H1 (cell line): ENCODE data around the gene ZNF609. TPM values are rescaled to one million over a fixed set of nuclear protein-coding genes. Genes with fewer than 3 reads are reported as not detected.

Experiments
- CTCF ChIA-PET: fragments of 300-600 bp; sonication (Branson Sonifier 250); formaldehyde crosslinking; loops from one replicate; lab custom pipeline; 2021; ENCODE audit not compliant: partially characterized antibody; lab: Charles Lee
- POLR2A ChIA-PET: fragments of 300-600 bp; sonication (Branson Sonifier 250); formaldehyde crosslinking; loops from one replicate; lab custom pipeline; 2021; ENCODE audit warnings: inconsistent platforms; ENCODE audit not compliant: partially characterized antibody; lab: Charles Lee
- DNase-seq, 2 experiments: peaks; one replicate each; pipeline versions ENCODE4 v3.0.0 to v3.0.0-alpha.2; 2010 to 2022; ENCODE audit warnings: low spot score in 2 of 2, low read depth in 1 of 2, mixed read lengths in 1 of 2
- FAIRE-seq: peaks from 2 replicates; lab custom pipeline; 2011; peaks lifted over from hg19 to GRCh38; lab: Jason Lieb, UNC
- H2AFZ ChIP-seq: 2 replicates; pipeline ENCODE4 v1.8.1; 2012; ENCODE audit warnings: low read length, inconsistent platforms
- H2AK5ac ChIP-seq: 2 replicates; pipeline ENCODE4 v1.6.1; 2013; ENCODE audit warnings: low read depth, low read length
- H2BK120ac ChIP-seq: replicated peaks from 2 replicates; pipeline ENCODE3; 2013; ENCODE audit warnings: low read depth, low read length, inconsistent platforms
- H2BK12ac ChIP-seq: 2 replicates; pipeline ENCODE4 v1.6.1; 2013; ENCODE audit warnings: low read depth, low read length
- H2BK15ac ChIP-seq: 2 replicates; pipeline ENCODE4 v1.6.1; 2013; ENCODE audit warnings: low read length
- H2BK20ac ChIP-seq: 2 replicates; pipeline ENCODE4 v1.6.1; 2013; ENCODE audit warnings: low read length
- H2BK5ac ChIP-seq: 2 replicates; pipeline ENCODE4 v1.6.1; 2013; ENCODE audit warnings: low read depth, low read length
- H3K14ac ChIP-seq: 2 replicates; pipeline ENCODE4 v1.6.1; 2013; ENCODE audit warnings: inconsistent platforms; ENCODE audit not compliant: insufficient read length
- H3K18ac ChIP-seq: 2 replicates; pipeline ENCODE4 v1.6.1; 2013; ENCODE audit warnings: low read length; ENCODE audit errors: extremely low read depth
- H3K23ac ChIP-seq: 2 replicates; pipeline ENCODE4 v1.6.1; 2013; ENCODE audit warnings: inconsistent platforms; ENCODE audit not compliant: insufficient read length
- H3K23me2 ChIP-seq: 2 replicates; pipeline ENCODE4 v1.6.1; 2013; ENCODE audit warnings: low read depth, low read length
- H3K27ac ChIP-seq: 2 replicates; pipeline ENCODE4 v1.6.1; 2011; ENCODE audit warnings: low read depth, low read length, inconsistent platforms
- H3K27me3 ChIP-seq, 4 experiments: replicated peaks in 1 of 4; 1 replicate in 1 of 4; 2 replicates in 3 of 4; pipeline versions ENCODE4 v1.6.1 to v1.8.1; 2011 to 2013; ENCODE audit warnings: low read length in 3 of 4, mild to moderate bottlenecking in 3 of 4, inconsistent platforms in 2 of 4, mixed read lengths in 2 of 4, moderate library complexity in 1 of 4; ENCODE audit not compliant: control insufficient read depth in 3 of 4, insufficient read depth in 3 of 4; ENCODE audit errors: extremely low read depth in 1 of 4
- H3K36me3 ChIP-seq, 4 experiments: 2 replicates each; pipeline versions ENCODE4 v1.6.1 to v1.8.1; 2011 to 2013; ENCODE audit warnings: mild to moderate bottlenecking in 4 of 4, low read length in 3 of 4, moderate library complexity in 2 of 4, control low read depth in 1 of 4, inconsistent platforms in 1 of 4; ENCODE audit not compliant: insufficient read depth in 4 of 4, control insufficient read depth in 2 of 4
- H3K4ac ChIP-seq: replicated peaks from 2 replicates; pipeline ENCODE3; 2013; ENCODE audit warnings: low read length, low read depth, mixed read lengths, inconsistent platforms; ENCODE audit not compliant: insufficient read length
- H3K4me1 ChIP-seq, 4 experiments: replicated peaks in 1 of 4; 1 replicate in 1 of 4; 2 replicates in 3 of 4; pipeline versions ENCODE4 v1.6.1 to v1.8.1; 2011 to 2013; ENCODE audit warnings: low read length in 3 of 4, inconsistent platforms in 2 of 4, mixed read lengths in 1 of 4; ENCODE audit not compliant: insufficient read depth in 4 of 4, control insufficient read depth in 3 of 4
- H3K4me2 ChIP-seq, 2 experiments: 2 replicates each; pipeline versions ENCODE4 v1.6.1 to v1.8.1; 2011 to 2013; ENCODE audit warnings: low read depth in 2 of 2, low read length in 2 of 2, control low read depth in 1 of 2, inconsistent platforms in 1 of 2, mild to moderate bottlenecking in 1 of 2; ENCODE audit not compliant: insufficient read depth in 1 of 2
- H3K4me3 ChIP-seq, 4 experiments: fragments of 200-600, 300-600 bp in 1 of 4; sonication (generic), shearing (Covaris generic), sonication (Bioruptor Twin) in 1 of 4; 2 replicates each; pipeline versions ENCODE4 v1.5.1 to v1.8.1; 2011 to 2016; ENCODE audit warnings: low read length in 4 of 4, low read depth in 3 of 4, control low read depth in 2 of 4, inconsistent platforms in 2 of 4, mild to moderate bottlenecking in 2 of 4, mixed read lengths in 1 of 4, moderate library complexity in 1 of 4; ENCODE audit not compliant: insufficient read depth in 2 of 4; ENCODE audit errors: extremely low read depth in 1 of 4
- H3K56ac ChIP-seq: replicated peaks from 2 replicates; pipeline ENCODE3; 2013; ENCODE audit warnings: low read depth, mild to moderate bottlenecking, mixed read lengths, low read length, inconsistent platforms; ENCODE audit not compliant: insufficient read length
- H3K79me1 ChIP-seq: 2 replicates; pipeline ENCODE4 v1.6.1; 2013; ENCODE audit warnings: low read depth, low read length, control low read depth
- H3K79me2 ChIP-seq, 2 experiments: 2 replicates each; pipeline versions ENCODE4 v1.6.1 to v1.8.1; 2012 to 2013; ENCODE audit warnings: low read length in 2 of 2, mild to moderate bottlenecking in 2 of 2, inconsistent platforms in 1 of 2; ENCODE audit not compliant: insufficient read depth in 2 of 2, control insufficient read depth in 1 of 2
- H3K9ac ChIP-seq, 4 experiments: replicated peaks in 1 of 4; 1 replicate in 1 of 4; 2 replicates in 3 of 4; pipeline versions ENCODE4 v1.6.1 to v1.8.1; 2011 to 2013; ENCODE audit warnings: low read depth in 3 of 4, low read length in 3 of 4, control low read depth in 2 of 4, mild to moderate bottlenecking in 2 of 4, moderate library complexity in 2 of 4, inconsistent platforms in 1 of 4; ENCODE audit errors: extremely low read depth in 1 of 4
- H3K9me3 ChIP-seq, 2 experiments: 2 replicates each; pipeline versions ENCODE4 v1.6.1 to v1.8.1; 2012 to 2013; ENCODE audit warnings: mild to moderate bottlenecking in 2 of 2, moderate library complexity in 2 of 2, control low read depth in 1 of 2, inconsistent platforms in 1 of 2, low read depth in 1 of 2, low read length in 1 of 2, mixed read lengths in 1 of 2; ENCODE audit not compliant: insufficient read depth in 2 of 2
- H4K20me1 ChIP-seq, 2 experiments: replicated peaks in 1 of 2; 2 replicates each; pipeline versions ENCODE3 to v1.8.1; 2011 to 2013; ENCODE audit warnings: inconsistent platforms in 2 of 2, low read length in 2 of 2, mild to moderate bottlenecking in 1 of 2; ENCODE audit not compliant: insufficient read depth in 2 of 2, control insufficient read depth in 1 of 2
- H4K5ac ChIP-seq: 2 replicates; pipeline ENCODE4 v1.6.1; 2013; ENCODE audit warnings: low read length, low read depth, mixed read lengths, inconsistent platforms; ENCODE audit not compliant: insufficient read length
- H4K8ac ChIP-seq: 2 replicates; pipeline ENCODE4 v1.8.0; 2013; ENCODE audit warnings: mild to moderate bottlenecking, moderate library complexity, low read length, inconsistent platforms; ENCODE audit not compliant: insufficient read depth; ENCODE audit errors: extremely low read depth
- H4K91ac ChIP-seq: replicated peaks from 2 replicates; pipeline ENCODE3; 2013; ENCODE audit warnings: low read length, mixed read lengths, inconsistent platforms; ENCODE audit not compliant: insufficient read length
- ATF2 ChIP-seq: IDR thresholded peaks from 2 replicates; pipeline ENCODE4 v1.6.1; 2012; ENCODE audit warnings: low read length, inconsistent platforms
- MAX ChIP-seq: IDR thresholded peaks from 2 replicates; pipeline ENCODE4 v1.6.1; 2012; ENCODE audit warnings: inconsistent platforms
- RAD21 ChIP-seq, 2 experiments: IDR thresholded peaks in 1 of 2; conservative IDR thresholded peaks in 1 of 2; 2 replicates each; pipeline ENCODE4 v1.6.1; 2011; ENCODE audit warnings: low read depth in 2 of 2, low read length in 2 of 2, improper control_type of control experiment in 1 of 2, inconsistent platforms in 1 of 2, mild to moderate bottlenecking in 1 of 2, moderate library complexity in 1 of 2
- TCF12 ChIP-seq: IDR thresholded peaks from 2 replicates; pipeline ENCODE4 v1.6.1; 2011; ENCODE audit warnings: low read depth, mild to moderate bottlenecking, low read length
- WGBS, 2 experiments: shearing (Covaris generic) in 1 of 2; methylation state at CpG; one replicate each; pipeline versions ENCODE4 v1.1.6 to v1.1.7; 2013 to 2015; ENCODE audit warnings: low lambda C conversion rate in 2 of 2, mixed read lengths in 2 of 2, inconsistent platforms in 1 of 2, low coverage in 1 of 2, missing lambda C conversion rate in 1 of 2; ENCODE audit not compliant: insufficient replicate concordance in 2 of 2, insufficient coverage in 1 of 2, insufficient read length in 1 of 2; ENCODE audit errors: extremely low coverage in 1 of 2, missing lambda C conversion rate in 1 of 2; 5-methylcytosine and 5-hydroxymethylcytosine counted together
- polyA plus RNA-seq, 7 experiments: library from polyadenylated mRNA; depleted of rRNA in 3 of 7; stranded (reverse) in 5 of 7; unstranded in 2 of 7; fragments of >200 nt in 5 of 7; fragments of 200-250 nt in 2 of 7; gene quantifications; 1 replicate in 5 of 7; 2 replicates in 1 of 7; 4 replicates in 1 of 7; pipeline versions ENCODE4 v1.2.1 to v1.2.3, GENCODE V29; 2011 to 2013; ENCODE audit warnings: missing spikeins in 2 of 7, mixed read lengths in 2 of 7
- total RNA-seq: library from RNA; stranded (reverse); fragmentation: NEBNext Ultra II Directional; extraction: Animal tissue kit (Norgen Biotek cat#: 25700); gene quantifications from 2 replicates; pipeline ENCODE4 v1.2.1, GENCODE V29; 2021
- TF ChIP-seq, protein P1 (sequence below): IDR thresholded peaks from 2 replicates; pipeline ENCODE4 v1.6.1; 2011; ENCODE audit warnings: low read depth, mild to moderate bottlenecking, low read length; ENCODE audit not compliant: insufficient read depth
- TF ChIP-seq, protein P2 (sequence below), 3 experiments: IDR thresholded peaks; 1 replicate in 2 of 3; 2 replicates in 1 of 3; pipeline versions ENCODE4 v1.5.1 to v1.6.1; 2011; ENCODE audit warnings: low read length in 3 of 3, mild to moderate bottlenecking in 3 of 3, inconsistent platforms in 2 of 3, low read depth in 1 of 3, moderate library complexity in 1 of 3; ENCODE audit not compliant: insufficient read depth in 1 of 3; ENCODE audit errors: control extremely low read depth in 1 of 3

Gene ZNF609
- total and polyA plus RNA-seq, 2 of the 8 experiments (the other 6 are each of a cell fraction or from before 2014, with no cell fraction given), result 15.5 to 47.8 TPM

DNA sequence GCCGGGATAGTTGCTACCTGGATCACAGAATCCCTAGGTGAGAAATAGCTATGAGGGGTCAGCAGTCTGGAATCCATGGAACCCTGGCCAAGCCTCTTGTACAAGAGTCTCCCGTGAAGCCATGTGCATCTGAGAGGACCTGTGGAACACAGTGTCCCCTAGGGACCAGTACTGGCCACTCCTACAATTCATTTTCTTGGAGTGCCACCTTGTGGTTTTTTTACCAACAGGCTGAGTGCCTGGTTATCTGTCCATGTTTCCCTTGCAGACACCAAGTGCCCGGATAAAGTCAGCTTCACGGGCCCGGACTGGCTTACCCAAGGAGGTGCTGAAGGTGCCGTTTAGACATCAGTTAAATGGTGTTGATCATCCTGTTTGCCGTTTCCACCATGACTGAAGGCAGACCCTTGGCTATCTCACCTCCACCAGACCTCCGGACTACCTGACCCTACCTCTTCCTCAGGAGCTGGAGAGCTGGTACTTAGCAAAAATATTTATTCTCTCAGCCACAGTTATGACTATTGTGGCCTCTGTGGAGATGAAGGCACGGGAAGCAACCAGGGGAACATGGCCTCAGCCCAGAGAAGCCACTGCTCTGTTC lies 221.1 kb downstream of the ZNF609 start:
- CTCF ChIA-PET, result interaction anchor here (0.6 to 11.3 kb wide), 54 partner anchors 9 to 495 kb away, joined by 3 to 262 read pairs (median 4); partner anchors contain the start of genes TRIP4 and ZNF609
- no peak overlapping the region for H3K18ac ChIP-seq
- TF ChIP-seq ATF2 (0 out of 2 replicates have a peak, but pooled peaks have one; percentile 55), TCF12 (no peak), MAX (peak; percentile 71), RAD21 (IDR thresholded peaks at IDR 0.05 in 1 of 2, conservative IDR thresholded peaks at IDR 0.05 in 1 of 2; ENCODE audit: low read depth in 2 of 2, low read length in 2 of 2) (peak; percentile 99)
- TF ChIP-seq, protein P1, sequence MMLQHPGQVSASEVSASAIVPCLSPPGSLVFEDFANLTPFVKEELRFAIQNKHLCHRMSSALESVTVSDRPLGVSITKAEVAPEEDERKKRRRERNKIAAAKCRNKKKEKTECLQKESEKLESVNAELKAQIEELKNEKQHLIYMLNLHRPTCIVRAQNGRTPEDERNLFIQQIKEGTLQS, result peak; percentile 24; the same call in 1 of the 2 replicates
- TF ChIP-seq, protein P2, sequence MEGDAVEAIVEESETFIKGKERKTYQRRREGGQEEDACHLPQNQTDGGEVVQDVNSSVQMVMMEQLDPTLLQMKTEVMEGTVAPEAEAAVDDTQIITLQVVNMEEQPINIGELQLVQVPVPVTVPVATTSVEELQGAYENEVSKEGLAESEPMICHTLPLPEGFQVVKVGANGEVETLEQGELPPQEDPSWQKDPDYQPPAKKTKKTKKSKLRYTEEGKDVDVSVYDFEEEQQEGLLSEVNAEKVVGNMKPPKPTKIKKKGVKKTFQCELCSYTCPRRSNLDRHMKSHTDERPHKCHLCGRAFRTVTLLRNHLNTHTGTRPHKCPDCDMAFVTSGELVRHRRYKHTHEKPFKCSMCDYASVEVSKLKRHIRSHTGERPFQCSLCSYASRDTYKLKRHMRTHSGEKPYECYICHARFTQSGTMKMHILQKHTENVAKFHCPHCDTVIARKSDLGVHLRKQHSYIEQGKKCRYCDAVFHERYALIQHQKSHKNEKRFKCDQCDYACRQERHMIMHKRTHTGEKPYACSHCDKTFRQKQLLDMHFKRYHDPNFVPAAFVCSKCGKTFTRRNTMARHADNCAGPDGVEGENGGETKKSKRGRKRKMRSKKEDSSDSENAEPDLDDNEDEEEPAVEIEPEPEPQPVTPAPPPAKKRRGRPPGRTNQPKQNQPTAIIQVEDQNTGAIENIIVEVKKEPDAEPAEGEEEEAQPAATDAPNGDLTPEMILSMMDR (IDR thresholded peaks at IDR 0.05; ENCODE audit: control extremely low read depth in 1 of 3, insufficient read depth in 1 of 3, low read depth in 1 of 3, low read length in 3 of 3), result peak; percentile 57 to 100 (median 95)

More for the DNA sequence above, 221.1 kb downstream of the ZNF609 start:
- H3K27me3 ChIP-seq, result no peaks in the 10 kb centered on the region
- H3K79me1 ChIP-seq, result no peaks in the 10 kb centered on the region; the same call in 1 of the 2 replicates
- H2AFZ ChIP-seq, result no peak overlapping the region
- no peaks in the 10 kb centered on the region for H3K79me2 ChIP-seq
- no peak overlapping the region for H3K14ac ChIP-seq
- no peak overlapping the region for H3K4me2 ChIP-seq
- H3K56ac ChIP-seq, result no peak overlapping the region
- no peak overlapping the region for H3K27ac ChIP-seq
- no peak overlapping the region for H3K4ac ChIP-seq
- H3K4me3 ChIP-seq, result no peak overlapping the region
- H2BK5ac ChIP-seq, result no peak overlapping the region
- FAIRE-seq, result peak; percentile 88
- no peak overlapping the region for H3K23ac ChIP-seq
- H3K4me1 ChIP-seq, result peaks cover 0 to 8% (median 1%) of the 10 kb centered on the region in 4 experiments; a peak in 5 of 7 replicates
- no peaks in the 10 kb centered on the region; a peak in 1 of 4 replicates for H3K9me3 ChIP-seq
- H4K8ac ChIP-seq, result no peak overlapping the region
- peaks cover 0 to 2% of the 10 kb centered on the region in 2 experiments for H4K20me1 ChIP-seq
- no peak overlapping the region for H2BK20ac ChIP-seq
- H2BK12ac ChIP-seq, result no peak overlapping the region
- no peak overlapping the region for H4K5ac ChIP-seq
- no peak overlapping the region for H3K9ac ChIP-seq
- H2AK5ac ChIP-seq, result no peak overlapping the region
- no peaks in the 10 kb centered on the region for H3K23me2 ChIP-seq
- peak in 1 of 2 experiments; percentile 41 for DNase-seq
- H4K91ac ChIP-seq, result no peak overlapping the region
- H3K36me3 ChIP-seq, result peaks cover 19 to 60% (median 35%) of the 10 kb centered on the region in 4 experiments
- no peak overlapping the region for H2BK120ac ChIP-seq
- 87% methylated on average over 9 of the region's 9 CpGs; no CpG with 5 or more reads in 1 of the 2 experiments for WGBS, 2 experiments
- POLR2A ChIA-PET, result interaction anchor here (0.9 to 39.0 kb wide), 5 partner anchors 10 to 298 kb away, joined by 3 to 1192 read pairs (median 3); no protein-coding TSS in a partner anchor
- H2BK15ac ChIP-seq, result no peak overlapping the region
